ENCODE data around the gene SHC4. TPM values are rescaled to one million over a fixed set of nuclear protein-coding genes. Genes with fewer than 3 reads are reported as not detected.

SHC4 gene
- polyA plus RNA-seq, 1 donor from 2014 or later = 4.5 TPM

GRCh38 chr15:48939648-48940047, 24.1 kb downstream of the SHC4 start:
- no peaks in the 10 kb centered on the region for H3K79me2 ChIP-seq (replicated peaks; ENCODE audit: insufficient read depth, low read length)
- H3K4me3 ChIP-seq (ENCODE audit: low read length) = no peak overlapping the region
- no peak overlapping the region for H3K27ac ChIP-seq (ENCODE audit: low read length)
- no peaks in the 10 kb centered on the region for H3K9me2 ChIP-seq (ENCODE audit: insufficient read depth, low read length)
- no peaks in the 10 kb centered on the region for H4K20me1 ChIP-seq (ENCODE audit: insufficient read depth)
- no peaks in the 10 kb centered on the region for H3F3A ChIP-seq (ENCODE audit: insufficient read depth, low read length, poor library complexity, severe bottlenecking)
- H3K36me3 ChIP-seq (ENCODE audit: insufficient read depth, low read length) = no peaks in the 10 kb centered on the region
- TF ChIP-seq EP300 (conservative IDR thresholded peaks at IDR 0.05; ENCODE audit: poor library complexity, severe bottlenecking) (no peak), MXI1 (conservative IDR thresholded peaks at IDR 0.05; ENCODE audit: poor library complexity, severe bottlenecking) (no peak), REST (IDR thresholded peaks at IDR 0.05; ENCODE audit: borderline replicate concordance) (no peak), SMC3 (conservative IDR thresholded peaks at IDR 0.05; ENCODE audit: poor library complexity) (no peak), TAF1 (IDR thresholded peaks at IDR 0.05; ENCODE audit: low read depth) (no peak), EZH2 (IDR thresholded peaks at IDR 0.05; ENCODE audit: borderline replicate concordance, insufficient read depth, low read length, poor library complexity, severe bottlenecking) (no peak), POLR2AphosphoS5 (IDR thresholded peaks at IDR 0.05) (no peak)
- TF ChIP-seq, protein P1, sequence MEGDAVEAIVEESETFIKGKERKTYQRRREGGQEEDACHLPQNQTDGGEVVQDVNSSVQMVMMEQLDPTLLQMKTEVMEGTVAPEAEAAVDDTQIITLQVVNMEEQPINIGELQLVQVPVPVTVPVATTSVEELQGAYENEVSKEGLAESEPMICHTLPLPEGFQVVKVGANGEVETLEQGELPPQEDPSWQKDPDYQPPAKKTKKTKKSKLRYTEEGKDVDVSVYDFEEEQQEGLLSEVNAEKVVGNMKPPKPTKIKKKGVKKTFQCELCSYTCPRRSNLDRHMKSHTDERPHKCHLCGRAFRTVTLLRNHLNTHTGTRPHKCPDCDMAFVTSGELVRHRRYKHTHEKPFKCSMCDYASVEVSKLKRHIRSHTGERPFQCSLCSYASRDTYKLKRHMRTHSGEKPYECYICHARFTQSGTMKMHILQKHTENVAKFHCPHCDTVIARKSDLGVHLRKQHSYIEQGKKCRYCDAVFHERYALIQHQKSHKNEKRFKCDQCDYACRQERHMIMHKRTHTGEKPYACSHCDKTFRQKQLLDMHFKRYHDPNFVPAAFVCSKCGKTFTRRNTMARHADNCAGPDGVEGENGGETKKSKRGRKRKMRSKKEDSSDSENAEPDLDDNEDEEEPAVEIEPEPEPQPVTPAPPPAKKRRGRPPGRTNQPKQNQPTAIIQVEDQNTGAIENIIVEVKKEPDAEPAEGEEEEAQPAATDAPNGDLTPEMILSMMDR (IDR thresholded peaks at IDR 0.05; ENCODE audit: poor library complexity, severe bottlenecking) = no peak
- H3K9ac ChIP-seq (ENCODE audit: low read length) = no peak overlapping the region
- H3K27me3 ChIP-seq (ENCODE audit: insufficient read depth, low read depth, low read length) = no peaks in the 10 kb centered on the region
- no peak overlapping the region for H2AFZ ChIP-seq (ENCODE audit: low read depth, low read length)
- H3K4me2 ChIP-seq (ENCODE audit: low read length) = no peak overlapping the region
- H3K9me3 ChIP-seq (ENCODE audit: low read length) = no peaks in the 10 kb centered on the region

GRCh38 chr15:48937886-48938285, 25.8 kb downstream of the SHC4 start:
- H3K9me3 ChIP-seq (ENCODE audit: low read length) = no peaks in the 10 kb centered on the region
- no peak overlapping the region for H3K27ac ChIP-seq (ENCODE audit: low read length)
- no peaks in the 10 kb centered on the region for H3F3A ChIP-seq (ENCODE audit: insufficient read depth, low read length, poor library complexity, severe bottlenecking)
- H3K27me3 ChIP-seq (ENCODE audit: insufficient read depth, low read depth, low read length) = no peaks in the 10 kb centered on the region
- no peaks in the 10 kb centered on the region for H4K20me1 ChIP-seq (ENCODE audit: insufficient read depth)
- H3K79me2 ChIP-seq (replicated peaks; ENCODE audit: insufficient read depth, low read length) = no peaks in the 10 kb centered on the region
- no peak overlapping the region for H3K9ac ChIP-seq (ENCODE audit: low read length)
- TF ChIP-seq EP300 (conservative IDR thresholded peaks at IDR 0.05; ENCODE audit: poor library complexity, severe bottlenecking) (no peak), TAF1 (IDR thresholded peaks at IDR 0.05; ENCODE audit: low read depth) (no peak), REST (IDR thresholded peaks at IDR 0.05; ENCODE audit: borderline replicate concordance) (no peak), EZH2 (IDR thresholded peaks at IDR 0.05; ENCODE audit: borderline replicate concordance, insufficient read depth, low read length, poor library complexity, severe bottlenecking) (no peak), RAD21 (conservative IDR thresholded peaks at IDR 0.05) (no peak), SMC3 (conservative IDR thresholded peaks at IDR 0.05; ENCODE audit: poor library complexity) (no peak), POLR2AphosphoS5 (IDR thresholded peaks at IDR 0.05) (no peak), MXI1 (conservative IDR thresholded peaks at IDR 0.05; ENCODE audit: poor library complexity, severe bottlenecking) (no peak)
- TF ChIP-seq, protein P1 (IDR thresholded peaks at IDR 0.05; ENCODE audit: poor library complexity, severe bottlenecking) = no peak
- no peak overlapping the region for H2AFZ ChIP-seq (ENCODE audit: low read depth, low read length)
- H3K4me2 ChIP-seq (ENCODE audit: low read length) = no peak overlapping the region
- no peaks in the 10 kb centered on the region for H3K36me3 ChIP-seq (ENCODE audit: insufficient read depth, low read length)
- H3K4me3 ChIP-seq (ENCODE audit: low read length) = no peak overlapping the region
- H3K9me2 ChIP-seq (ENCODE audit: insufficient read depth, low read length) = no peaks in the 10 kb centered on the region
